Stimulated activated CD4-positive, alpha-beta T cell treated with anti-CD3 and anti-CD28 coated beads, Interleukin-12 subunit alpha, Interleukin-12 subunit beta, amount 100 ng/mL, for 48 hours (primary cell): ENCODE measurements around the gene CTDP1.

Source experiments
- DNase-seq, 3 donors: peaks; one replicate each; pipeline ENCODE4 v3.0.0-alpha.2; 2020; ENCODE audit warnings: low read depth in 2 of 3, low spot score in 1 of 3

The CTDP1 gene

GRCh38 chr18:79794846-79795245, 115.2 kb downstream of the CTDP1 start:
- DNase-seq: no peak

- DNase-seq: no peak
Observed at GRCh38 chr18:79795446-79795845, 115.8 kb downstream of the CTDP1 start.

GRCh38 chr18:79796016-79796415, 116.4 kb downstream of the CTDP1 start:
- no peak for DNase-seq

- DNase-seq: no peak
Observed at GRCh38 chr18:79796531-79797405, 117.2 kb downstream of the CTDP1 start.

- DNase-seq: no peak
Observed at GRCh38 chr18:79797518-79798345, 118.1 kb downstream of the CTDP1 start, which contains the start of gene KCNG2. TSS of gene KCNG2 (plus strand) at chr18:79797938. CDS start at chr18:79863668, 65,730 bp downstream.

- no peak for DNase-seq
Observed at GRCh38 chr18:79798346-79798998, 118.9 kb downstream of the CTDP1 start.

- no peak for DNase-seq
Observed at GRCh38 chr18:79798999-79799370, 119.4 kb downstream of the CTDP1 start.

- DNase-seq: no peak
Observed at GRCh38 chr18:79799619-79800370, 120.2 kb downstream of the CTDP1 start.

- no peak for DNase-seq
Observed at GRCh38 chr18:79800371-79801180, 121.0 kb downstream of the CTDP1 start.

- no peak for DNase-seq
Observed at GRCh38 chr18:79801217-79801616, 121.6 kb downstream of the CTDP1 start.

GRCh38 chr18:79801641-79802040, 122.0 kb downstream of the CTDP1 start:
- DNase-seq: no peak

GRCh38 chr18:79802298-79802697, 122.7 kb downstream of the CTDP1 start:
- no peak for DNase-seq

GRCh38 chr18:79803611-79804051, 124.0 kb downstream of the CTDP1 start:
- no peak for DNase-seq
